ENCODE results near the gene MSH5. TPM values are rescaled to one million over a fixed set of nuclear protein-coding genes. Genes with fewer than 3 reads are reported as not detected.

The MSH5 gene
- total and polyA plus RNA-seq, 9 of the 15 experiments (the other 6 are each of a cell fraction or from before 2014, with no cell fraction given): 12.5 to 104 (median 46.6) TPM

- TF ChIP-seq, protein P1, sequence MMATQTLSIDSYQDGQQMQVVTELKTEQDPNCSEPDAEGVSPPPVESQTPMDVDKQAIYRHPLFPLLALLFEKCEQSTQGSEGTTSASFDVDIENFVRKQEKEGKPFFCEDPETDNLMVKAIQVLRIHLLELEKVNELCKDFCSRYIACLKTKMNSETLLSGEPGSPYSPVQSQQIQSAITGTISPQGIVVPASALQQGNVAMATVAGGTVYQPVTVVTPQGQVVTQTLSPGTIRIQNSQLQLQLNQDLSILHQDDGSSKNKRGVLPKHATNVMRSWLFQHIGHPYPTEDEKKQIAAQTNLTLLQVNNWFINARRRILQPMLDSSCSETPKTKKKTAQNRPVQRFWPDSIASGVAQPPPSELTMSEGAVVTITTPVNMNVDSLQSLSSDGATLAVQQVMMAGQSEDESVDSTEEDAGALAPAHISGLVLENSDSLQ (IDR thresholded peaks at IDR 0.05): no peak
- no peak for TF ChIP-seq ATF1 (CRISPR knock-in tag; IDR thresholded peaks at IDR 0.05)
- peak; percentile 69 for TF ChIP-seq ATF1 (tag; IDR thresholded peaks at IDR 0.05)
- no peak for TF ChIP-seq CREM (IDR thresholded peaks at IDR 0.05; ENCODE audit: low read depth)
- peak; percentile 28 for TF ChIP-seq MXD1 (CRISPR knock-in tag; IDR thresholded peaks at IDR 0.05; ENCODE audit: borderline replicate concordance, poor library complexity, severe bottlenecking)
- peak; percentile 79; the same call in 1 of the 2 replicates for TF ChIP-seq RHOXF2B (CRISPR knock-in tag; conservative IDR thresholded peaks at IDR 0.05)
- 0 out of 2 replicates have a peak, but pooled peaks have one; percentile 43 for TF ChIP-seq RNF219 (CRISPR knock-in tag; IDR thresholded peaks at IDR 0.05)
- TF ChIP-seq, protein P2, sequence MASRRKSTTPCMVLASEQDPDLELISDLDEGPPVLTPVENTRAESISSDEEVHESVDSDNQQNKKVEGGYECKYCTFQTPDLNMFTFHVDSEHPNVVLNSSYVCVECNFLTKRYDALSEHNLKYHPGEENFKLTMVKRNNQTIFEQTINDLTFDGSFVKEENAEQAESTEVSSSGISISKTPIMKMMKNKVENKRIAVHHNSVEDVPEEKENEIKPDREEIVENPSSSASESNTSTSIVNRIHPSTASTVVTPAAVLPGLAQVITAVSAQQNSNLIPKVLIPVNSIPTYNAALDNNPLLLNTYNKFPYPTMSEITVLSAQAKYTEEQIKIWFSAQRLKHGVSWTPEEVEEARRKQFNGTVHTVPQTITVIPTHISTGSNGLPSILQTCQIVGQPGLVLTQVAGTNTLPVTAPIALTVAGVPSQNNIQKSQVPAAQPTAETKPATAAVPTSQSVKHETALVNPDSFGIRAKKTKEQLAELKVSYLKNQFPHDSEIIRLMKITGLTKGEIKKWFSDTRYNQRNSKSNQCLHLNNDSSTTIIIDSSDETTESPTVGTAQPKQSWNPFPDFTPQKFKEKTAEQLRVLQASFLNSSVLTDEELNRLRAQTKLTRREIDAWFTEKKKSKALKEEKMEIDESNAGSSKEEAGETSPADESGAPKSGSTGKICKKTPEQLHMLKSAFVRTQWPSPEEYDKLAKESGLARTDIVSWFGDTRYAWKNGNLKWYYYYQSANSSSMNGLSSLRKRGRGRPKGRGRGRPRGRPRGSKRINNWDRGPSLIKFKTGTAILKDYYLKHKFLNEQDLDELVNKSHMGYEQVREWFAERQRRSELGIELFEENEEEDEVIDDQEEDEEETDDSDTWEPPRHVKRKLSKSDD (conservative IDR thresholded peaks at IDR 0.05; ENCODE audit: low read length): peak; percentile 40; the same call in 1 of the 2 replicates
- TF ChIP-seq ZBTB2 (IDR thresholded peaks at IDR 0.05): 0 out of 2 replicates have a peak, but pooled peaks have one; percentile 16
- TF ChIP-seq PHB (CRISPR knock-in tag; IDR thresholded peaks at IDR 0.05): peak; percentile 95; the same call in 1 of the 2 replicates
- no peak; the same call in 1 of the 2 replicates for TF ChIP-seq ZKSCAN3 (CRISPR knock-in tag; IDR thresholded peaks at IDR 0.05)
- no peak for TF ChIP-seq PBX2 (CRISPR knock-in tag; IDR thresholded peaks at IDR 0.05; ENCODE audit: low read depth)
- no peak for TF ChIP-seq PBX2 (tag; conservative IDR thresholded peaks at IDR 0.05; ENCODE audit: low read depth)
- peak; percentile 28; the same call in 1 of the 2 replicates for TF ChIP-seq SMAD4 (CRISPR knock-in tag; conservative IDR thresholded peaks at IDR 0.05)
- peak; percentile 85 for TF ChIP-seq IRF1 (CRISPR knock-in tag; IDR thresholded peaks at IDR 0.05; ENCODE audit: borderline replicate concordance)
- TF ChIP-seq DNMT1 (IDR thresholded peaks at IDR 0.05): peak; percentile 15; the same call in 1 of the 2 replicates
Observed at GRCh38 chr6:31736021-31736767, 3.6 kb upstream of the MSH5 start, which contains the start of gene CLIC1 (continued).
